Measurements from ENCODE around the gene HIPK2.

Gene HIPK2

DNA sequence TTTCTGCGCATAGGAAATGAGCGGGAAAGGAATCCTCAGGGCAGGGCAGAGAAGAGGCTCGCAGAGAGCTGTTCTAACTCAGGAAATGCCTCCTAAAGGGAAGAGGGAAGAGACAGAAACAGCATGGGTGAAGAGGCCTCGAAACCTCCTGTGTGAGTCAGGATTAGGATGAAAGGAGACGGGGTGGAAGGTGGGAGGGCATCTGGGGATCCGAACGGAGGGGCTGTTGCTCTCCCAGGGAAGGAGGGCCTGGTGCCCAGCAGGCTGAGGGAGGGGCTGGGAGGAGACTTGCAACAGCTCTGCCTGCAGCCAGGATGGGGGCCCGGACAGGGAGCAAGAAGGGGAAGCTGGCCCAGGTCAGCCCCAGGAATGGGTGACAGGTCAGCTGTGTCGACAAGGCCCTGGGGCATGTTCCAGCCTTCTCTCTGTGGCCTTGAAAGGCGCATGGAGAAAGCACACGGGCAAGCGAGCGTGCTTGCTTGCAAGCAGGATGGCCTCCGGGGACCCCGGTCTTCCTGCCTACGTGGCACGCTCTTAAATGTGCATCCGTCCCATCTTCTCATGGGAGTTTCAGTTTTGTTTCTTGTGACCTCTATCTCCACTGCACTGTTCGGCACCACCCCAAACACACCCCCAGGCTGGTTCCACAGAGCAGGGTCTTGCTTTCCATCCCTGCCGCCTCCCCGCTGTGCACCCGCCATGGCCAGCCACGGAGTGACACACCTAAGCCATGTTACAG, 63.5 kb downstream of the HIPK2 start:
- DNase-seq (ENCODE audit: low read depth in 2 of 2): no peak

DNA sequence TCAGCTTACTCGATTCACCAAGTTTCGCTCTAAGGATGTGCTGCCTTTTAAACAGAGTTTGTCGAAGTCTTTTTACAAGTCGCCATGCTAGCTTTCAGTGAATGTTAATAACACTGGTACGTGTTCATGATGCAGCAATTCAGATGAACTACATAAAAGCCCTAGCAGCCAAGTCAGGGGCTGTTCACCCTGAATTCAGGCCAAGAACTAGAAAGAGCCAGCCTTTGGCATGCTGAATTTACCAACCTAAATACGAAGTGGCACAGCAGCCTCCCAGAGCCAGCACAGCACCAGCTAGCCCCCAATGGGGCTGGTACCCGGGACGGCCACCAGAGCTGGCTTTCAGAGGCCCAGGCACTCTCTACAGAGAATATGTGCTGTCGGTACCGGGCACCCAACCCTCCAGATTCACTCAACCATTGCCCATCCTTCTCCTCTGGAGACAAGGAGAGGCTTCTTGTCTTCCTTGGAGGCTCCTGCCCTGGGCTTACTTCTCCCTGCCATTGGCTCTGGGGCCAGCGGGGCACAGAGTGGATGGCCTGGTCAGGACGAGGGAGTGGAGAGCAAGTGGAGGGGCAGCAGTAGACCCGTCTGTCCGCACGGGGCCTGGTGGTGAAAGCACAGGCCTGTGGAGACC, 64.2 kb downstream of the HIPK2 start:
- no peak for DNase-seq (ENCODE audit: low read depth in 2 of 2)

DNA sequence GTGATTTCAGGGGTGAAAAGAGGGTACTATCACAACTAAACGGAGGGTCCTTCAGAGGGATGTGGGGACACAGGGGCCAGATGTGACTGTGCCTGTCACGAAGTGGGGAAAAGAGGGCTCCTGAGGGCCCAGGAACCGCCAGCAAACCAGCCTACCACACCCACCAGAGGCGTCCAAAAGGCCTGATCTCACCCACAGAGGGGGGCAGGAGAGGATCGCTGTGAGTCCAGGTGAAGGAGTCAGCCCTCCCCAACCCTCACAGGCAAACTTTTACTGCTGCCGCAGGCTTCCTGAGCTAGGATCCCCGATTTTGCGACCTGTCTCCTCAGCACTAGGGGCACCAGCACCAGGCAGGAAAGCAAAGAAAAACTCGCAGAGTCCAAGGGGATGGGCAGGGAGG, 64.7 kb downstream of the HIPK2 start:
- no peak for DNase-seq (ENCODE audit: low read depth in 2 of 2)

DNA sequence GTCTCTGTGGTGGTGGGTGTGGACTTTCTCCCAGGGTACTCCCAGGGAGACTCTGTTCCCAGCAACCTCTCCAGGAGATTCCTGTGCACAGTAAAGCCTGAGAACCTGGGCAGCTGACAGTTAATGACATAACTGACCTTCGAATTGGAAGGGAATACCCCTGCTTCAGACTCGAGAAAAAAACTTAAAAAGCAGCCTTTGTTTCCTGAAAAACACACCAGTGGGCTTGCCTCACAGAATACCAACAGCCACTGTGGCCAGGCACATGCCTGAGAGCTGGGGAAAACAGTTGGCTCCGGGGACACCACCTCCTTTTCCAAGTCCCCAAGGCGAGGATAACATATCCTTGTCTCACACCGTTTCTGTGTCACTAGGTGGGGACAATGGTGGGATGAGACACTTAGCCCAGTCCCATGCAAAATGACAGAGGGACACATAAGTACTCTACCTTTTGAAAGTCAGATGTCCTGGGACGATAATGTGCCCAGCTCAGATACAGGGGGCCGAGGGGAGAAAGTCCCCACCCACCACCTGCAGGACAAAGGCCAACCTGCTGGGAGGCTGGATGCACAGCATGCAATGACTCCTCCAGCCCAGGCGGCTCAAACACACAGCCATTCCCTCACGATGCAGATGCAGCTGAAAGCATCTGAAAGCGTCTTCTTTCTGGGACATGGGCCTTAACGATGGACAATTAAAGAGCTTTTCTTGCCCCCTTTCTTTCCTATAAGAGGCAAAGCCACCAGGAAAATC, 65.6 kb downstream of the HIPK2 start:
- no peak for DNase-seq (ENCODE audit: low read depth in 2 of 2)

DNA sequence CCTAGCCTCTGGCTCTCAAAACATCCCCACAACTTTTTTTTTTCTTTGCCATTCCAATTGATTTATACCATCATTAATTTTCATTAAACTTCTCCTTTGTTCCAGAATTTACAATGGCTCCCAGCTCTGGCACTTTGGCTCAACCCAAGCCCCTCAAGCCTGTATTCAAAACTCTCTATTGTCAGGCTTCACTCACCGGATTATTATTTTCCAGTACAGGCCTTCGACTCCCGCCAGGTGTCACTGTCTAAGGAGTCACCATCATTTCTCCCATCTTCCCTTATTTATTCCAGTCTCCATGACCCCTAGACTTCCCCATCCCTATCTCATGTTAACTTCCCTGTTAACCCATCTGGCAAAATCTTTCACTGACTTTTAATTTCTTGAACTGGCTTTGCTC, 67.8 kb downstream of the HIPK2 start:
- no peak for DNase-seq (ENCODE audit: low read depth in 2 of 2)

DNA sequence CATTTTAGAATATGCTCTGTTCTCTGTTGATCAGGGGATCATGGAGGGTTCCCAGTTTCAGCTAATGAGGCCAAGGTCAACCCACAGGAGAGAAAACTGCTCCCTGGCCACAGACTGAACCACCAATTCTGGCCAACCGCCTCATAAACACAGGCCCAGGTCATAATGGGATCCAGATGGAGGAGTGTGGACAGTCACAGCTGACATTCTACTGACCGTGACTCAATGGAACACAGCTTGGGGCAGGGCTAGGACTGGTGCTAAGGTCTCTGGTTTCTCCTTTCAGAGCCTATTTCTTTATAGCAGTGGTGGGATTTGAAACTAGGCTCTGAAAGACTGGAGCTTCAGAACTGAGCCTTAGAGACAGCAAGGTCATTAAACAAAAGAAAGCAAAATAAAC, 68.3 kb downstream of the HIPK2 start:
- no peak for DNase-seq (ENCODE audit: low read depth in 2 of 2)

DNA sequence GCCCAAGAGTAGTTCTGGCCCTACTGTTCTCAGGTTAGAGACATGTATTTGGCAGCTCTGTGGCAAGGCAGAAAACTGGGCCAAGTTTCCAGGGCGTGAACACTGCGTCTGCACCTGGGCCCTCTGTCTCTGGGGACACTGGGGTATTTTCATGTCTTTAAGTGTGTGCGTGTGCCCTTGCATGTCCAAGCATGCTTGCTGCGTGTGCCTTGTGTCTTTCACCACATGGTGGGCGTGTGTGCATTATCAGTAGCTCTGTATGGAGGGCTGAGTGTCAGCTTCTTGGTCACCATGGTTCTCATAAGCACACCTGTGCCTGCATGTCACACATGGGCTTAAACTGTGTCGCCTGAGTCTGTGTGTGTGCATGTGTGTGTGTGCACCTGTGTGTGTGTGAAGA, 69.3 kb downstream of the HIPK2 start:
- DNase-seq (ENCODE audit: low read depth in 2 of 2): no peak

DNA sequence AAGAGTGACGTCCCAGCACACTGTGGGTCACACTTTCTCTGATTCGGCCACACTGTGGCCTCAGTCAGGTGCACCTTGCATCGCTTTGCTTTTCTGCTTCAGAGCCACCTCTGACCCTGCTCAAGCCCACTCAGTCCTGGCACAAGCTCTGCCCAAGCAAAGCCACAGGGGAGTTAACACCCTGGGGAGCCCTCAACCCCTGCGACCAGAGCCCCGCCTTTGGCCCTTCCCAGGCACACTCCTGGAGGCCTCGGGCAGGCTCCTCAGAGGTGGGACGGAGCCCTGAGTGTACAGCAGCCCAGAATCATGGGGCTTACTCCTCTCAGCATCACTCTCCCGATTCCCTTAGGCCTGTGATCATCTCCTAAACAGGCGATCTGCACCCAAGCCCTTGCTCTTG, 71.0 kb downstream of the HIPK2 start:
- no peak for DNase-seq (ENCODE audit: low read depth in 2 of 2)

DNA sequence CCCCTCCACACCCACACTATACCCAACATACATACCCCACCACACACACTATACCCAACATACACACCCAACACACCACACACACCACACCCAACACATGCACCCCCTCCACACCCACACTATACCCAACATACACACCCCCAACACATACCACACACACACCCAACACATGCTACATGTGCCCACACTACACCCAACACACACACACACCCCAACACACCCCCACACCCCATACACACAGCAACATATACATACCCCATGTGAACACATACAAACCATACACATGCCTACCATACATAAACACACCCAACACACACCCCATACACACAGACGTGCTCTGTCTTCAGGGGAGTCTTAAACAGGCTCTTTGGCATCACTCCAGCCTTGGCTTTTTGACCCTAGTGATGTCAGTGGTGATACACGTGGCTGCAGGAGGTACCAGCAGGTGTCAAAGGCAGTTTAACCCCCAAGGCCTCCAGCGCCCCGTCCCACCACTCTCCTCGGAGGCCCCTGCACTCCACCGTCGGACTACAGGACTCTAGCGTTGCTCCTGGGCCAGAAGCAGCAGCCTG, 73.4 kb downstream of the HIPK2 start:
- DNase-seq (ENCODE audit: low read depth in 2 of 2): no peak

DNA sequence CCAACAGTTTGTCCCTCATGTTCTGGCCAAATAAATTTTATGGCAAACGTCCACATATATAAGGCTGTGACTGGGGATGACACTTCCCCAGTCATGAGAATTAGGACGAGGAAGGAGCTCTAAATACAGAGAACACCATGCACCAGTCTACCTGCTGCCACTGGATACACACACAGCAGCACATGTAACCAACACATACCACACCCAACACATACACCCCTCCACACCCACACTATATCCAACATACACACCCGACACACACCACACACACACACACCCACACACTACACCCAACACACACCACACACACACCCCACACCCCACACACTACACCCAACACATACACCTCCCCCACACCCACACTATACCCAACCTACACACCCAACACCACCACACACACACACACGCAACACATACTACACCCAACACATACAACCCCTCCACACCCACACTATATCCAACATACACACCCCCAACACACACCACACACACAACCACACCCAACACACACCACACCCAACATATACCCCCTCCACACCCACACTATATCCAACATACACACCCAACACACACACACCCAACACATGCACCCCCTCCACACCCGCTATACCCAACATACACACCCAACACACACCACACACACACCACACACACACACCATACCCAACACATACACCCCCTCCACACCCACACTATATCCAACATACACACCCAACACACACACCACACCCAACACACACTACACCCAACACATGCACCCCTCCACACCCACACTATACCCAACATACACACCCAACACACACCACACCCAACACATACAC, 74.1 kb downstream of the HIPK2 start:
- DNase-seq (ENCODE audit: low read depth in 2 of 2): no peak

DNA sequence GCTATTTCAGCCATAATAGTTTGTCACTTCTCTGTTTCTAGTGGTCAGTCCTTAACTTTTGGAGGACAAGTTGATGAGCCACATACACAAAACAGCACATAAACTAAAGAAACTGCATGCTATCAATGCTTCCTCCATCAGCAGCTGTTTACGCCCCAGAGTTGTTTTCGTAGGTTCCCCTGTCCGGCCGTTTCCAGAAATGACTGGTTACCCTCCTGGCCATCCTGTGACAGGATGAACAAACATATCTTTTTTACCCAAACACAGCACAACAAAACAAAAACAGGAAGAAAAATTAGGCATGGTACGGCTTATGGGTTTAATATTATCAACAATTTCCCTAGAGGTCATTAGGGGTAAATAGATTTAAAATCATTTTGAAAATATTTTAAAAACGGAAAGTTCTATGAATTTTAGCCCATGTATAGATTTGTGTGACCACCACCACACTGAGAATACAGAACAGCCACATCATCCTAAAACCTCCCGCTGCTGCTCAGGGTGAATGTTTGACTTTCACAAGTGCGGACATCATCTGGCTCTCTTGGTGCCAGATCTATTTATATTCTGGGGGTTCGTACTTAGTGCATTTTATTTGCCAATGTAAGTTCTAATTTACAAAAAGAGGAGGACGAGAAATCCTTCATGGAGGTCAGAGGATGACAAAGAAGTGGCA, 74.8 kb downstream of the HIPK2 start:
- DNase-seq (ENCODE audit: low read depth in 2 of 2): no peak

DNA sequence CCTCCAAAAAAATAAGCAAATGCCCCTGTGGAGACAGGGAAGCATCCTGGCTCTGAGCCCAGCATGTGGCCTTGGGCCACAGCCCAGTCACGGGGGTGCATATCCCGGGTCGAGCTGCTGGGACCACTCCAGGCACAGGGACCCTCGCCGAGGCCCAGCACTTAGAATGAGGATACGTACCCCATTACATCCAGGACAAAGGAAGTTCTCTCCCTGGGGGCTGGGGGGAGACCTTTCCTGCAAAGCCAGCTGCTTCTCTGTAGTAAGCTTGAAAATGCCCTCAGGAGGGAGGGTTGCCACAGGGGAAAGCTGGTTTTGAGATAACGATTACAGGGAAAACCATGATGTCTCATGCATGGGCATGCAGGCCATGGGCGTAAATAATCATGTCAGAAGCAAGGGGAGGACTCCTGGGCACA, 75.5 kb downstream of the HIPK2 start:
- DNase-seq (ENCODE audit: low read depth in 2 of 2): no peak

DNA sequence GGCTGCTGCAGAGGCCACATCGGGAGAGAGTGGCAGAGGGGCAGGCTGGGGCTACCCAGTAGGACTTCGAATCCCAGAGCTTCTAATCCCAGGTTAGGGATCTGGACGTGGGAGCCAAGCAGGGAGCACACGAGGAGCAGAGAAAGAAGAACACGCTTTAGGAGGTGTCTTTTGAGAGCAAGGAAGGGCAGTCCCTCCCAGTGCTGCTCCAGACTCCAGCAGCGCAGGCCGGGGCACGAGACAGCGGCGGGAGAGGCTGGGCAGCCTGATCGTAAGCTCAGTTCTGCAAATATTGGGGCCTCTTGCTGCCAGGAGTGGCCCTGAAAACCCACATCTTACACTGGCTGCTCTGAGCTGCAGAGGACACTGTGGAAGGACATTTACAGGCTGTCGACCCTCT, 75.9 kb downstream of the HIPK2 start:
- DNase-seq (ENCODE audit: low read depth in 2 of 2): no peak

DNA sequence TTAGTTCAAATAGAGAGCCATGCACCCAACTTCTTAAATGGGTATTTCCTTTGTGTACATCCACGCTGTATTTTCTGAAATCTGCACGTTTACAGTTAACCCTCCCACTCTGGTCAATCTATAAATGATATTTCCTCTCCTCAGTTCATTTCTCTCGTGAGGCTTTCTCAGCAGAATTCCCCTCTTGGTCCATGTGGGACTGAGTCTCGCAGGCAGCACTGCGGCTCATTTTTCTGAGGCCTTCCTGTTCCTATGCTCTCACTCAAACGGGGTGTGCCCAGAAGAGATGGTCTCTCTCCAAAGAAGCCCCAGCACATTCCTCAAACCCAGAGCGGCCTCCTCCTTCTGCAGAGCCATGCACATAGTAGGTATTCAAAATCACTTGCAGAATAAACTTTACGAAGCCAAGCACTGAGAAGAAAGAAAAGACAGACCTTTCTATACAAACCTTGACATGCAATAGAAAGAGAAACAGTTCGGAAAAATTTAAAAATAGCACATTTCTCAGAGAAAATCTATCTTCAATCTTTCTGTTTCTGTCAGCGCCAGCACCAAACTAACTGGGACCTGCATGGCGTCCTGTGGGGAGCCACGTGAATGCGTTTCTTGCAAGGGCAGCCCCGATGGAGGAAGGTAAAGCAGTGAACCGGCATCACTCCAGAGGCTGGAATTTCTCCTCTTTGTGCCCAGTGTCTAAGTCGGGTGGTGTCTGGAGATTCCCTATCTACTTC, 77.1 kb downstream of the HIPK2 start:
- no peak for DNase-seq (ENCODE audit: low read depth in 2 of 2)

DNA sequence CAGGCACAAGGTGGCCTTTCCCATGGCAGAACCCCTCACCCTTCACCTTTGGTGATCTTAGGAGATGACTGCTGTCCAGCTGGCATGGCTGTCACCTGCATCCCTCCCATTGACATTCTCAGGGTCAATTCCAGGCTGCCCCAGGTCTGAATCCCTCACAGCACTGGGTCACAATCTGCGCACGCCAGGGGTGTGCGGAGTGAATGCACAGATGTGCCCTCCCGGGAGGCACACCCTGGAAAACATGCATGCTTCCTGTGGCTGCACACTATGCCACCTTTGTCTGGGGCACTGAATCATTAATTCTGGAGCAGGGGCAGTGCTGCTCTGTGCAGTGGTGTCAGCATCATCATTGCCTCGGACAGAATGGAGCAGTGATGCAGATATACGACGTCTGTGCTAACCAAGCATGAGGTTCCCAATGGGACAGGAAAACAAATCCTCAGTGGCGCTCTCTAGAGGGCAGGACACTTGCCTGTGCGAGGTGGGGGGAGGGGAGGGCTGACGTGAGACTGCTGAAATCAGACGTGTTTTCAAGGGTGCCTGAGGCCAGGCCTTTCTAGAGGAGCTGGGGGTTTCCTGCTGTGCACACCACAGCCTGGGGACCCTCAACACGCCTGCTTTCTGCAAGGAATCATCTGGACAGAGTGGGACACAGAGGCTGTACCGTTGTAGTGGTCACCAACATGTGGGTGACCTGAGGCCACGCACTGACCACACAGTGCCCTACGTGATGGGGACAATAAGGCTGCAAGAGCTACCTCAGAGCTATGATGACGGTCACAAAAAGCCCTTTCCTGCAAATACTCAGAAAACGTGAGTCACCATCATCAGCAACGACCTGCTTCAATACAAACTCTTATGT, 77.9 kb downstream of the HIPK2 start:
- DNase-seq (ENCODE audit: low read depth in 2 of 2): no peak

DNA sequence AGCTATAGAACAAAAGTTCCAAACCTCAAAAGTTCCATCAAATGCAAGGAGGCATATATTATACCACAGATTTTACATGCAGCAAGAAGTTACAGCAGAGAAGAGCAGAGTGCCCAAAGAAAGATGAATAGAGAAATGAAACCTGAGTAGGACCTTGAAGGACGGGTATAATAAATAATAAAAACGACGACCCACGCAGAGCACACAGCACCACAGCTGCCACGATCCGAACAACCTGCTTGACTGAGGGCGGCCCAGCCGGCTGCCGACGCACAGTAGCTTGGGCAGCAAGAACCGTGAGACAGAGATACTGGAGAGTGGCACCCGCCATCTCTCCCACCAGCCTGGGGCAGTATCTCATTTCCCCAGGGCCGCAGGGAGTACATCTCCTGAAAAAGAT, 79.0 kb downstream of the HIPK2 start:
- no peak for DNase-seq (ENCODE audit: low read depth in 2 of 2)

DNA sequence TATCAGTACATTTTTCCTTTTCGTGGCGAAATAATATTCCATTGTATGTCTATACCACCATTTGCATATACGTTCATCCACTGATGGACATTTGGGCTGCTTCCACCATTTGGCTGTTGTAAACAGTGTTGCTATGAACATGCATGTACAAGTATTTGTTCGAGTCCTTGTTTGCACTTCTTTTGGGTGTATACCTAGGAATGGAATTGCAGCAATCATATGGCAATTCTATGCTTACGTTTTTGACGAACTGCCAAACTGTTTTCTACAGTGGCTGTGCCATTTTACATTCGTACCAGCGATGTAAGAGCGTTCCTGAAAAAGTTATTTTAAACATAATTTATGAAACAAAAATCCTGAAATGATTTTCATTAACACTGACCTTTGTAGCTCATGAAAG, 79.5 kb downstream of the HIPK2 start:
- no peak for DNase-seq (ENCODE audit: low read depth in 2 of 2)

DNA sequence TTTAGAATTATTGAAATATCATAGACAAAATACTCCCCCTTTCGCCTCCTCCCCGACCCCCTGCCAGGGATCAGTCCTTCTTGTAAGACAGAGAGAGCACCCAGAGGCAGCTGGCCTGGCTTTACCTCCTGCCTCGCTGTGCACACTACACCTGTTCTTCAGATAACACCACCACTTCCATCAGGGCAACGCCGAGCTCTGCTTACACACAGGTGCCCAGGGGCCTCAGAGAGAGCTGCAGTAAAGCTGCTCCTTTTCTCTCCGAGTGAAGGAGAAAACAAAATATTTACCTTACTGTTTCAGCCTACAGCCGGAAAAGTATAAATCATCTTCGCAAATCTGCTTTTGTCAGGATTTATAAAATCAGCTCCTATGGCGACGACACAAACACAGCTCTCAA, 80.7 kb downstream of the HIPK2 start:
- DNase-seq (ENCODE audit: low read depth in 2 of 2): no peak

DNA sequence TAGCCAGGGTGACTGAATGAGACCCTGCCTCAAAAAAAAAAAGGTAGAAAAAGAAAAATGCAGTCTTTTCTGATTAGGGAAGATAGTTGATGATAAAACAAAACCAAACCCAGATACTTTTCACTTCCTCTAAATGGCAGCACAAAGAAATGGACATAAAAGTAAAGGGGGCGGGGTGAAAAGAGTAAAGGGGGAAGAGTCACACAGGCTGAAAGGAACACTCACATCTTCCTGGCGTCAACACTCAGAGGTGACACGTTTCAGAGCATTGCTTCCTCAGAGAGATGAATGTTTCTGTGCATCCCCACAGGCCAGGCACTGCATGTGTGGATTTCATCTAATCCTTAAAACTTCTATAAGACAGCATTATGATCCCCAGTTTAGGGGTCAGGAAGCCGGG, 81.2 kb downstream of the HIPK2 start:
- DNase-seq (ENCODE audit: low read depth in 2 of 2): peak in 1 of 2 donors; percentile 8

DNA sequence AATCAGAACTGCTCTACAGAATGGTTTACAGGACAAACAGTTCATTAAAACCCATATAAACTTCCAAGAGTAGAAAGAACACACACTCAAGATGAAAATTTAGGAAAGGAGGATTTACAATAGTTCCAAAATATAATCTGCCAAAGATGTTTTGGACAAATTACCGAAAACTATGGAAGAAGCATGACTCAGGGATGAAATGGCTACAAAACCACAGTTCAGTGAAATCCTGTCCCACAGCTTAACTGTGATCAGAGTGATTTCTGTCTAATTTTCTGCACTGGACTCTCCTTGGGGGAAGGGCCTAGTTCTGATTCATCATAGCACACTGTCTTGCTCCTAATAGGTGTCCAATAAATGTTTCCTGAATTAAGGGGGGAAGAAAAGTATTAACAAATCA, 82.2 kb downstream of the HIPK2 start:
- no peak for DNase-seq (ENCODE audit: low read depth in 2 of 2)
